Tibial artery (tissue), 4 donors: Measurements from ENCODE around the gene FRMD4A.

Source experiments
- DNase-seq, 2 donors: peaks; one replicate each; pipeline ENCODE4 v3.0.0-alpha.2; 2019
- H3K27ac ChIP-seq, 2 donors: fragments of 200-600 bp; sonication (generic) in 1 of 2; 1 replicate in 1 of 2; 2 replicates in 1 of 2; pipeline ENCODE4 v1.5.1; 2018 to 2019; ENCODE audit warnings: mild to moderate bottlenecking in 1 of 2
- H3K27me3 ChIP-seq, 2 donors: fragments of 200-600 bp; sonication (generic) in 1 of 2; one replicate each; pipeline versions ENCODE4 v1.5.1 to v1.6.0; 2016 to 2019
- H3K36me3 ChIP-seq, 3 donors: fragments of 200-600 bp; sonication (generic) in 2 of 3; one replicate each; pipeline ENCODE4 v1.5.1; 2016 to 2019; ENCODE audit warnings: mild to moderate bottlenecking in 2 of 3
- H3K4me1 ChIP-seq, 4 donors: fragments of 200-600 bp; sonication (generic) in 2 of 4; 1 replicate in 3 of 4; 2 replicates in 1 of 4; pipeline ENCODE4 v1.5.1; 2016 to 2019
- H3K4me3 ChIP-seq, 2 donors: fragments of 200-600 bp; sonication (generic) in 1 of 2; 1 replicate in 1 of 2; 2 replicates in 1 of 2; pipeline ENCODE4 v1.5.1; 2018 to 2019; ENCODE audit warnings: mild to moderate bottlenecking in 2 of 2
- H3K9me3 ChIP-seq, 3 donors: fragments of 200-600 bp; sonication (generic) in 1 of 3; one replicate each; pipeline ENCODE4 v1.5.1; 2016 to 2019
- CTCF ChIP-seq, 2 experiments: fragments of 200-600 bp in 1 of 2; fragments of 450-650 bp in 1 of 2; IDR thresholded peaks; one replicate each; pipeline ENCODE4 v1.5.1; 2017 to 2019; ENCODE audit warnings: antibody characterized with exemption in 2 of 2, mild to moderate bottlenecking in 1 of 2, moderate library complexity in 1 of 2
- intact Hi-C: fragments of 100-400 bp; cut with DNase I; formaldehyde crosslinking; loops from one replicate; pipeline ENCODE4 v1.15.0; 2023; ENCODE audit warnings: low total_unique reads

The FRMD4A gene

GRCh38 chr10:14179251-14179650 is 151.5 kb downstream of the FRMD4A start:
- DNase-seq: no peak
- Histone ChIP-seq H3K27ac (no peak overlapping the region), H3K4me1 (peaks cover 0 to 5% (median 2%) of the 10 kb centered on the region in 4 donors), H3K9me3 (no peaks in the 10 kb centered on the region), H3K36me3 (no peaks in the 10 kb centered on the region), H3K27me3 (peaks cover 0 to 53% of the 10 kb centered on the region in 2 donors), H3K4me3 (no peak overlapping the region)
- no peak for TF ChIP-seq CTCF (IDR thresholded peaks at IDR 0.05)
- intact Hi-C loops: no loop called here

- intact Hi-C loops: no loop called here
- peaks cover 0 to 12% of the 10 kb centered on the region in 2 donors for H3K27me3 ChIP-seq
- H3K9me3 ChIP-seq: no peaks in the 10 kb centered on the region
- TF ChIP-seq CTCF (IDR thresholded peaks at IDR 0.05): no peak
- H3K36me3 ChIP-seq: no peaks in the 10 kb centered on the region
- peaks cover 0 to 15% (median 5%) of the 10 kb centered on the region in 4 donors for H3K4me1 ChIP-seq
- no peak for DNase-seq
- H3K4me3 ChIP-seq: peak overlapping the region; percentile 36 to 49
- H3K27ac ChIP-seq: no peak overlapping the region
Measured at GRCh38 chr10:14173706-14174594, 156.8 kb downstream of the FRMD4A start.

DNA sequence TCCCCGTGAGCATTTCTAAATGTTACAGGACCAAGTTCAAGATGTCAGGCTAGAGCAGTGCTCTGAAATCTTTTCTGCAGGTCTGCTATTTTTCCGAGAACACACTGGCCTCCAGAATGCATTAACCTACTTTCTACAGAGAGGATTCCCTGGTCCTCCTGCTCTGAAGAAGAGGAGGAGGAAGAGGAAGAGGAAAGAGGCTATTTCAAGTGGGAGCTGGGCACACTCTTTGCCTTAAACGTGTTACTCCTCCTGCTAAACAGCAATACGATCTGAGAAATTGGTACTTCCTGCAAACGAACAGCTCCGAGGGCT is 157.4 kb downstream of the FRMD4A start:
- H3K4me3 ChIP-seq: peak overlapping the region; percentile 36 to 49
- no peak for TF ChIP-seq CTCF (IDR thresholded peaks at IDR 0.05)
- peaks cover 0 to 15% (median 5%) of the 10 kb centered on the region in 4 donors for H3K4me1 ChIP-seq
- DNase-seq: no peak
- H3K9me3 ChIP-seq: no peaks in the 10 kb centered on the region
- no peak overlapping the region for H3K27ac ChIP-seq
- no peaks in the 10 kb centered on the region for H3K36me3 ChIP-seq
- intact Hi-C loops: no loop called here
- H3K27me3 ChIP-seq: peaks cover 0 to 12% of the 10 kb centered on the region in 2 donors

- H3K4me3 ChIP-seq: no peak overlapping the region
- peaks cover 0 to 15% (median 5%) of the 10 kb centered on the region in 4 donors for H3K4me1 ChIP-seq
- TF ChIP-seq CTCF (IDR thresholded peaks at IDR 0.05): no peak
- intact Hi-C loops: no loop called here
- no peak overlapping the region for H3K27ac ChIP-seq
- peaks cover 0 to 17% of the 10 kb centered on the region in 2 donors for H3K27me3 ChIP-seq
- no peaks in the 10 kb centered on the region for H3K9me3 ChIP-seq
- no peak for DNase-seq
- no peaks in the 10 kb centered on the region for H3K36me3 ChIP-seq
Measured at GRCh38 chr10:14172336-14172950, 158.3 kb downstream of the FRMD4A start.

- no peaks in the 10 kb centered on the region for H3K36me3 ChIP-seq
- intact Hi-C loops: no loop called here
- H3K4me1 ChIP-seq: peaks cover 0 to 15% (median 5%) of the 10 kb centered on the region in 4 donors
- H3K27ac ChIP-seq: no peak overlapping the region
- no peak for DNase-seq
- H3K9me3 ChIP-seq: no peaks in the 10 kb centered on the region
- H3K4me3 ChIP-seq: no peak overlapping the region
- H3K27me3 ChIP-seq: peaks cover 0 to 8% of the 10 kb centered on the region in 2 donors
- no peak for TF ChIP-seq CTCF (IDR thresholded peaks at IDR 0.05)
Measured at GRCh38 chr10:14171336-14171735, 159.4 kb downstream of the FRMD4A start.
